Measurements from ENCODE around the gene GPC3. TPM values are rescaled to one million over a fixed set of nuclear protein-coding genes. Genes with fewer than 3 reads are reported as not detected.

GPC3 gene
- total and polyA plus RNA-seq, 4 donors = 8.3 to 270 (median 52.4) TPM

DNA sequence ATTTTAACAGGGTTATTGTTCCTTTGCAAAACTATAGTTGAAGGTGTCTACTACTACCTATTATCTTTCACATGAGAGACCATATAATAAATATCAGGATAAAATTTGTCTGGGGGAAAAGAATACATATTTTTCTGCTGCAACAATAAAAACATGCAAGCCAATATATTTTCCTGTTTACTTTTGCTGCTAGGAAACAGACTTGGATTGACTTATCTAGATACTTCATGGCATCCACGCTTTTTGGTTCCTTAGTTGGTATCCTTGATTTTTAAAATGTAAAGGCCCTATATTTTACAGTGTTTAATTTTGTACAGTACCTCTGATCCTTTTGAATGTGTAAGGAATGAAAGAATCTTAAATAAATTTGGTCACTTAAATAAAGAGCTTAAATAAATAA, 150.6 kb downstream of the GPC3 start:
- H3K36me3 ChIP-seq (ENCODE audit: control insufficient read depth in 4 of 4, insufficient read depth in 4 of 4, low read length in 4 of 4) = no peaks in the 10 kb centered on the region
- WGBS, 2 donors = 37 to 70% methylated on average over 1 of the region's 1 CpG
- H3K9ac ChIP-seq (ENCODE audit: insufficient read depth in 1 of 2, low read length in 2 of 2) = no peak overlapping the region
- peaks cover 0 to 10% (median 5%) of the 10 kb centered on the region in 3 donors for H3K27me3 ChIP-seq (ENCODE audit: control insufficient read depth in 3 of 3, insufficient read depth in 3 of 3, low read length in 2 of 3)
- no peaks in the 10 kb centered on the region for H3K9me3 ChIP-seq (ENCODE audit: control insufficient read depth in 4 of 4, insufficient read depth in 3 of 4, low read length in 3 of 4)
- H3K4me3 ChIP-seq = no peak overlapping the region
- H3K27ac ChIP-seq (ENCODE audit: low read depth in 1 of 2, low read length in 1 of 2) = no peak overlapping the region
- TF ChIP-seq, protein P1, sequence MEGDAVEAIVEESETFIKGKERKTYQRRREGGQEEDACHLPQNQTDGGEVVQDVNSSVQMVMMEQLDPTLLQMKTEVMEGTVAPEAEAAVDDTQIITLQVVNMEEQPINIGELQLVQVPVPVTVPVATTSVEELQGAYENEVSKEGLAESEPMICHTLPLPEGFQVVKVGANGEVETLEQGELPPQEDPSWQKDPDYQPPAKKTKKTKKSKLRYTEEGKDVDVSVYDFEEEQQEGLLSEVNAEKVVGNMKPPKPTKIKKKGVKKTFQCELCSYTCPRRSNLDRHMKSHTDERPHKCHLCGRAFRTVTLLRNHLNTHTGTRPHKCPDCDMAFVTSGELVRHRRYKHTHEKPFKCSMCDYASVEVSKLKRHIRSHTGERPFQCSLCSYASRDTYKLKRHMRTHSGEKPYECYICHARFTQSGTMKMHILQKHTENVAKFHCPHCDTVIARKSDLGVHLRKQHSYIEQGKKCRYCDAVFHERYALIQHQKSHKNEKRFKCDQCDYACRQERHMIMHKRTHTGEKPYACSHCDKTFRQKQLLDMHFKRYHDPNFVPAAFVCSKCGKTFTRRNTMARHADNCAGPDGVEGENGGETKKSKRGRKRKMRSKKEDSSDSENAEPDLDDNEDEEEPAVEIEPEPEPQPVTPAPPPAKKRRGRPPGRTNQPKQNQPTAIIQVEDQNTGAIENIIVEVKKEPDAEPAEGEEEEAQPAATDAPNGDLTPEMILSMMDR (IDR thresholded peaks at IDR 0.05; ENCODE audit: control extremely low read depth, extremely low read depth) = no peak
- ATAC-seq (ENCODE audit: insufficient read depth, low FRiP score) (no peak), DNase-seq (peak in 2 of 3 donors; percentile 44 to 56)
- H3K4me1 ChIP-seq (ENCODE audit: control insufficient read depth in 5 of 5, insufficient read depth in 5 of 5, low read length in 5 of 5) = peaks cover 0 to 22% (median 0%) of the 10 kb centered on the region in 5 donors

DNA sequence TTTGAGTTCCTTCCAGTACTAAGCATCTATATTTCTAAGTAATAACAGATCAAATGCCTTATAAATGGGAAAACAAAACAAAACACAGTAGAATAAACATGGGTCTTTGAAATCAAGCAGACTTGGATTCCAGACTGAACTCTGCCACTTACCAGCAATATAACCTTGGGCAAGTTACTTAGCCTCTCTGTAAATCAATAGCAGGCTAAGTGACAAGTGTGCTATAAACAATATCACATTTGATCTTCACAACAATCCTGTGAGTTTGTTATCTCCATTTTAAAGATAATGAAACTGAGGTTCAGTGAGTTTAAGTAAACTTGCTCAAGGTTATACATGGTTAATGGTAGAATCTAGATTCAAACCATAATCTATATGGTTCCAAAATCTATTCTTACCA, 165.8 kb downstream of the GPC3 start:
- DNase-seq (no peak), ATAC-seq (ENCODE audit: insufficient read depth, low FRiP score) (no peak)
- no peak overlapping the region for H3K4me3 ChIP-seq
- H3K4me1 ChIP-seq (ENCODE audit: control insufficient read depth in 5 of 5, insufficient read depth in 5 of 5, low read length in 5 of 5) = peaks cover 0 to 7% (median 0%) of the 10 kb centered on the region in 5 donors
- peaks cover 0 to 39% (median 4%) of the 10 kb centered on the region in 3 donors for H3K27me3 ChIP-seq (ENCODE audit: control insufficient read depth in 3 of 3, insufficient read depth in 3 of 3, low read length in 2 of 3)
- H3K9me3 ChIP-seq (ENCODE audit: control insufficient read depth in 4 of 4, insufficient read depth in 3 of 4, low read length in 3 of 4) = no peaks in the 10 kb centered on the region
- TF ChIP-seq, protein P1 (IDR thresholded peaks at IDR 0.05; ENCODE audit: control extremely low read depth, extremely low read depth) = no peak
- no peak overlapping the region for H3K9ac ChIP-seq (ENCODE audit: insufficient read depth in 1 of 2, low read length in 2 of 2)
- no peak overlapping the region for H3K27ac ChIP-seq (ENCODE audit: low read depth in 1 of 2, low read length in 1 of 2)
- H3K36me3 ChIP-seq (ENCODE audit: control insufficient read depth in 4 of 4, insufficient read depth in 4 of 4, low read length in 4 of 4) = no peaks in the 10 kb centered on the region

DNA sequence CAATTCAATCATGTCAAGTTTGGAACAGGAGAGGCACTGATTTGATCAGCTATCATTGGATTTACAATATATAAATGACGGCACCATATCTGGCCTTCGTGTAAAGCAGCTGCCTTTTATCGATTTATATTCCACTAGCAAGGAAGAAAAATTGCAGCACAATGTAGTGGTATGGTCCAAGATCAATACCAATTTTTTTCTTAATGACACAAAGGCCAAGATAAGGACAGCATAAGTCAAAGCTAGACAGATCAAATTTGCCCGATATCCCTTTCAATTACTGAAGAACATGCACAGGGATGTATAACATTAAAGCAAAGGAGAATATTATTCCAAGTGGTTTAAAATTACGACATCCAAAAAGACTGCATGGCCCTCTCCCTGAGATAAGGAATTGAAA, 167.4 kb downstream of the GPC3 start:
- peaks cover 0 to 44% (median 4%) of the 10 kb centered on the region in 3 donors for H3K27me3 ChIP-seq (ENCODE audit: control insufficient read depth in 3 of 3, insufficient read depth in 3 of 3, low read length in 2 of 3)
- no peak overlapping the region for H3K27ac ChIP-seq (ENCODE audit: low read depth in 1 of 2, low read length in 1 of 2)
- H3K9ac ChIP-seq (ENCODE audit: insufficient read depth in 1 of 2, low read length in 2 of 2) = no peak overlapping the region
- ATAC-seq (ENCODE audit: insufficient read depth, low FRiP score) (no peak), DNase-seq (no peak)
- no peaks in the 10 kb centered on the region for H3K9me3 ChIP-seq (ENCODE audit: control insufficient read depth in 4 of 4, insufficient read depth in 3 of 4, low read length in 3 of 4)
- no peaks in the 10 kb centered on the region for H3K36me3 ChIP-seq (ENCODE audit: control insufficient read depth in 4 of 4, insufficient read depth in 4 of 4, low read length in 4 of 4)
- 82 to 89% methylated on average over 5 of the region's 5 CpGs for WGBS, 2 donors
- TF ChIP-seq, protein P1 (IDR thresholded peaks at IDR 0.05; ENCODE audit: control extremely low read depth, extremely low read depth) = no peak
- H3K4me3 ChIP-seq = no peak overlapping the region
- peaks cover 0 to 15% (median 4%) of the 10 kb centered on the region in 5 donors for H3K4me1 ChIP-seq (ENCODE audit: control insufficient read depth in 5 of 5, insufficient read depth in 5 of 5, low read length in 5 of 5)

DNA sequence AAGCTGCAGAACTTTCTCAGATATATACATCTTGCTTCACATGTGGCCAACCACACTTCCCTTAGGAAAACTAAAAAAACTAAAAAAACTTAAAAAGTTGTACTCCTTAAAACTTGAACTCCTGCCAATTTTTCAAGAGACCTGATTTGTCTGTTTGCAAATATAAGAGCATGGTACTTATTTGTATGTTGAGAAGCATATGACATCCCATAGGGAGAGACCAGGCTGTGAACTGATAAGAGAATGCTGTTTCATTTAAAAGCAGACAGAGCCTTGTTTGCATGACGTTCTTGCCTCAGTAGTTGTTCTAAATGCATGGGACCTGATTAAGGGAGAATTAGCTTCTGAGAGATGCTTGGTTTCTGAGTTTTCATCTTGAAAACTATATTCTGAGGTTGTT, 169.9 kb downstream of the GPC3 start:
- ATAC-seq (ENCODE audit: insufficient read depth, low FRiP score) = no peak
- 56 to 89% methylated on average over 1 of the region's 1 CpG for WGBS, 2 donors
- TF ChIP-seq, protein P1 (IDR thresholded peaks at IDR 0.05; ENCODE audit: control extremely low read depth, extremely low read depth) = no peak

More for the DNA sequence above, 169.9 kb downstream of the GPC3 start:
- no peaks in the 10 kb centered on the region for H3K9me3 ChIP-seq (ENCODE audit: control insufficient read depth in 4 of 4, insufficient read depth in 3 of 4, low read length in 3 of 4)
- H3K36me3 ChIP-seq (ENCODE audit: control insufficient read depth in 4 of 4, insufficient read depth in 4 of 4, low read length in 4 of 4) = no peaks in the 10 kb centered on the region
- no peak overlapping the region for H3K27ac ChIP-seq (ENCODE audit: low read depth in 1 of 2, low read length in 1 of 2)
- peak in 2 of 3 donors; percentile 56 to 57 for DNase-seq
- H3K4me1 ChIP-seq (ENCODE audit: control insufficient read depth in 5 of 5, insufficient read depth in 5 of 5, low read length in 5 of 5) = peaks cover 0 to 27% (median 9%) of the 10 kb centered on the region in 5 donors
- H3K4me3 ChIP-seq = no peak overlapping the region
- H3K9ac ChIP-seq (ENCODE audit: insufficient read depth in 1 of 2, low read length in 2 of 2) = no peak overlapping the region
- peaks cover 0 to 33% (median 5%) of the 10 kb centered on the region in 3 donors for H3K27me3 ChIP-seq (ENCODE audit: control insufficient read depth in 3 of 3, insufficient read depth in 3 of 3, low read length in 2 of 3)
